Embryonic facial prominence (tissue), 1 donor: ENCODE measurements around the gene WFDC5.
"Not testable (repeated sequence)": the region's sequence is repeated elsewhere in the genome, so short reads cannot be mapped to it uniquely, and the experiment has no call there.

Source experiments
- DNase-seq: peaks from one replicate; pipeline ENCODE4 v3.0.0-alpha.2; 2016; ENCODE audit errors: extremely low spot score

The WFDC5 gene, protein sequence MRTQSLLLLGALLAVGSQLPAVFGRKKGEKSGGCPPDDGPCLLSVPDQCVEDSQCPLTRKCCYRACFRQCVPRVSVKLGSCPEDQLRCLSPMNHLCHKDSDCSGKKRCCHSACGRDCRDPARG

DNA sequence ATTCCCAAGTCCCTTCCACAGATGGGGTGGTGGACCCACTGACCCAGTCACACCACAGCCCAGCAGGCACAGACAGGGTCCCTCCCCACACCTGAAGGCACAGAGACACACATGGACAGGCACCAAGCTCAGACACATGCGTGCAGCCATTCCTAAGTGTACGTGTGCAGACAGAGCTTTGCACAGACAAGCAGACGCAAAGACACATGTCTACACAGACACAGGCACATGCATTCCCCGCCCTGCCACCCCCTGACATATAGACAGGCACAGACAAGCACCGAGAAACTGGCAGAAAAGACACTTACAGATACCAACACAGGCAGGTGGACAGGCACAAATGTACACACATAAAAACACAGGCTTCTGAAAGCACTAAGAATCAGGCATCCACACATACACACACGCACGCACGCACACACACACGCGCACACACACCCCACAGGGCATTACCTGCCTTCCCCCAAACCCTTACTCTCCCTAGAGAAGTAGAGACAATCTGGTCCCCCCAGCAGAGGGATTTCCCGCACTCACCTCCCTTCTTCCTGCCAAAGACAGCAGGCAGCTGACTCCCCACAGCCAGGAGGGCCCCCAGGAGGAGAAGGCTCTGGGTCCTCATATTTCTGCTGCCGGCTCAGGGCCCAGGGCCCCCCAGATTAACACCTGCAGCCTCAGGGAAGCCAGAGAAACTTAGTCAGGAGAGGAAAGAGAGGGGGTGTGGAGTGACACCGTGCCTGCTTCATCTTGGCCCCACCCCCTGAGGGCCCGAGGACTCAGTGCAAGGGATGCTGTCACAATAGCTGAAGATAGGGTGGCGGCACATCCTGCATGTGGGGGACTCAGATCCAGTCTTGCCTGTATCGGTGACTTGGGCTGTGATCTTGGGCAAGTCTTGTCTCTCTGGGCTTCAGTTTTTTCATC lies at the start of gene WFDC5:
WFDC5 (minus strand) TSS at position 710 of the 921 bp plus-strand sequence; CDS start at position 619, 91 bp downstream.
- DNase-seq: no peak

DNA sequence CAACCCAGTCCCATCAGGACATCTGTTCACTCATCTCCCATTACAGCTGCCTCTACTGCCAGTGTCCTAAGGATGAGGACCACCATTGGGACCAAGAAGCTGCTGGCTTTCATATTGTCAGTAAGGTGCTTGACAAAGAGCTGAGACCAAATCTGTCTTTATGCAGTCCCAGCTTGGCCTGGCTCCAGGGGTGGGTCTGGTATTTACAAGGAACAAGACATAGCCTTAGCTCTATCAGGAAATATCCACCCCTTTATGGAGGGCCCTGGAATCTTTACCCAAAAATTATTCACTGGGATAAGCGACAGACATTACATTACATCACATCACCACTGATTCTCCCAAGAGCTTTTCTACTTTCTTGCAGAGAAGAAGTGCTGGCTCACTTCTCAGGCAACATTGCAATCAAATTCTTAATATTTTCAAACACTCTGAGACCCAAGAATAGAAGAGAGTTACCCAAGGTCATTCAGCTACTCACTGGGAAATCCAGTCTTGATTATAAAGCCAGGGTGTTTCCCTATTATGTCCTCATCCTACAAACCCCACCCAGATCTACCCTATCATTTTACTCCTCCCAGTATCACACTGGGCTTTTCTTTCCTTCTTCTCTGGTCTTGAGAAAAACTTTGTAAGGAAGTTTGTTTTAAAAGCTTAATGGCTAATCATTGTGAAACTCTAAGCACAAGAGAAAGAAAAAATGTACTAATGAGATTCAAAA lies 48.3 kb upstream of the WFDC5 start:
- DNase-seq: no peak

DNA sequence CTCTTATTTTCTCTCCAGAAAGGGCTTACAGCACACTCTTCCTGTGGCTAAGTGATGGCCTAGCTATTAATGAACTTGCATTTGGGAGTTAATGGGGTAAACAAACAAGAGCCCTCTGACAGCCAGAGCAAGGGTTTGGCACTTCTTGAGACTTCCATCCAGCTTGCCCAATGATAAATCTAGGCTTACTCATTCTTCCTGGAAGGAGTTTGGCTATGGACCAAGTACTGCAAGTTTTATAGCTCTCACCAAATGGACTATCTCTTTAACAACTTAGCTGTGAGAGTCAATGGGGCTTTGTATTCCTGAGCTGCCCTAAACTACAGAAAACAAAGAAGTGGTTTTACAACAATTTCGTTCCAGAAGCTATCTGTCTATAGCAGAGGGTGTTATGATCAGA lies 43.0 kb upstream of the WFDC5 start:
- no peak for DNase-seq

DNA sequence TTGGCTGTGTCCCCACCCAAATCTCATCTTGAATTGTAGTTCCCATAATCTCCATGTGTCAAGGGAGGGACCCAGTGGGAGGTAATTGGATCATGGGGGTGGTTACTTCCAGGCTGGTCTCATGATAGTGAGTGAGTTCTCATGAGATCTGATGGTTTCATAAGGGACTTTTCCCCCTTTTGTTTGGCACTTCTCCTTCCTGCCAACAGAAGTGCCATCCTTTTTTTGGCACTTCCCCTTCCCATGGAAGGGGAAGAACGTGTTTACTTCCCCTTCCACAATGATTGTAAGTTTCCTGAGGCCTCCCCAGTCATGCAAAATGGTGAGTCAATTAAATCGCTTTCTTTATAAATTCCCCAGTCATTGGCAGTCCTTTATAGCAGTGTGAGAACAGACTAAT lies 41.7 kb upstream of the WFDC5 start:
- no peak for DNase-seq

DNA sequence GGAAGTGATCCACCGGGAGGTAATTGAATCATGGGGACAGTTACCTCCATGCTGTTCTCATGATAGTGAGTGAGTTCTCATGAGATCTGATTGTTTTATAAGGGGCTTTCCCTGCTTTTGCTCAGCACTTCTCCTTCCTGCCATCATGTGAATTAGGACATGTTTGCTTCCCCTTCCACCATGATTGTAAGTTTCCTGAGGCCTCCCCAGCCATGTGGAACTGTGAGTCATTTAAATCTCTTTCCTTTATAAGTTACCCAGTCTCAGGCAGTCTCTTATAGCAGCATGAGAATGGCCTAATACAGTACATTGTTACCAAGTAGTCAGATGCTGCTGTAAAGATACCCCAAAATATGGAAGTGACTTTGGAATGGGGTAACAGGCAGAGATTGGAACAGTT lies 39.8 kb upstream of the WFDC5 start:
- not testable (repeated sequence) for DNase-seq

DNA sequence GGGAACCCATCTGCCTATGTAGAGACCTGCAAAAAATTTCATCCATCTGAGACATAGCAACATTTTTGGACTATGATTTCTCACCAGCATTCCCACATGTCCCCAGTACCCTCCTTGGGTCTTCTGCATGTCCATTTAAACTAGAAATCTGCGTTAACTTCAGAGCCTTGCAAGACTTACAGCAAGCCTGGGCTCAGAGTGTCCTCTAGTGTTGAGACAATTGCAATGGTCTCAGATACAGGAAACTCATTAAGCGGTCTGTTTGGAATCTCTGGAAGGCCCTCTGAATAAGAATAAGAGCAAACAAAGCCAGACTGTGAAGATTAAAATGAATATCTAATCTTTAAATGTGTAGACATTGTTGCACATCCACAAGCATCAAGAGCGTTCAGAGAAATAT lies 39.2 kb upstream of the WFDC5 start:
- no peak for DNase-seq

DNA sequence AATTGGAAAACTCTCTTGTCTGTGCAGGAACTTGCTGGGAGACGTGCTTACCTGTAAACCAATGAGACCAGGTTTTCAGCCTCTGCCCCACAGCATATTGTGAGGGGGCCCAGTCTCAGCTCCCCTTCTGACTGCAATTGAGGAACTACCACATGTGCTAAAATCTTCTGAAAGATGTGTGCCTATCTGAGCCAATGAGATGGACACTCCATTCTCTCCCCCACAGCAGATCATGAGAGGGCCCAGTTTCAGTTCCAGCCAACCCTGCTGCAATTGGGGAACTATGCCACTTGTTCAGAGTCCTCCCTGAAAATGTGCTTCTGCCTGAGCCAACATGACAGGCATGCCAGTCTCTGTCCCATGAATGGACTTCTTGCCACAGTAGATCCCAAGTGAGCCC lies 38.8 kb upstream of the WFDC5 start:
- DNase-seq: no peak

DNA sequence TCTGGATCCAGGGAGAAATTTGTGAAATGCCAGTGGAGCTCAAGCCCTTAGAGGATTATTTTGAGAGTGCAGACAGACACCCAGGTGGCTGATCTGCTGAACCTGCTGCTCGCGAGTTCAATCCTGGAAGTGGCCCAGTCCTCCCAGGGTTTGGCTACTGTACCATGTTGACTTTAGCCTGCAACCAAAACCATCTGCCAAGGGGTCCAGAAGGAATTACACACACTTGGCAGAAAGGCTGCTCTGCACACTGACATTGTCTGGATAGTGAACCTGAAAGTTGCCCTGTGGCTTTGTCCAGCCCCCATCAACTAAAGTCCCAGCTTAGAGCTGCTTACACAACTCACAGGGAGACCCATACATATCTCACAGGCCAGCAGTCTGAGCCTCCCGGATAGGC lies 38.2 kb upstream of the WFDC5 start:
- DNase-seq: no peak

DNA sequence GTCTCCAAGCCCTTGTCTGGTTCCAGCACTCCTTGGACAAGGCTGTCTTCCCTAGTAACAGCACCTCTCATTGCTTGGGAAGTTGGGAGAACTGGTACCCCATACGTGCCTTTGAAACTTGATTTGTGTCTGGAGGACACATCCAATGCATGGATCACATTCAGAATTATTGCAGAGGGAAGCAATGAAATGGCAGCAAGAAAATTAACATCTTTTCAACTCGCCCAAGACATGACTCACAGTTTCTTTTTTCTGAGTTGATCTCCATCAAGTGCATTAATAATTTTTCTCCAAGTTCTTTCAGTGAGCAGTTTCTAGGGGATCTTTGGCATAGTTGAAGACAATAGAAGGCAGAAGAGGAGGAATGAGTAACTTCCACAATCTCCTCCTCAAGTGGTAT lies 37.4 kb upstream of the WFDC5 start:
- no peak for DNase-seq

DNA sequence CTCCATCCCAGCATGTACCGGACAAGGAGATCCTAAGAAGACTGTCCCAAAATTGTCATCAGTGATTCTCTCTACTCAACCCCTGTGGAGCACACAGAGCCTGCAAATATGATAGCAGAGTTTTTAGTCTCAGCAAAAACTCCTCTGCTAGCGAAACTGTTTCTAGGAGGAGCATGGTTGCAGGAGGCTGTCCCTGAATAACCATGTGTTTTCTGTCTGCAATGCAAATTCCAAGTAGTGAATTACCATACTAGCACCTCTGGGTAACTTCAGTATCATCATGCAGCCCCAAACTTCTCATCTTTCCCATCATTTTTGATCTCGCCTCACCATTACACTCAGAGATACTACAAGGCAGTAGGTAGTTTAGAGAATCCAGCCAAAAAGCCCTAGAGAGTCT lies 34.1 kb upstream of the WFDC5 start:
- DNase-seq: no peak

DNA sequence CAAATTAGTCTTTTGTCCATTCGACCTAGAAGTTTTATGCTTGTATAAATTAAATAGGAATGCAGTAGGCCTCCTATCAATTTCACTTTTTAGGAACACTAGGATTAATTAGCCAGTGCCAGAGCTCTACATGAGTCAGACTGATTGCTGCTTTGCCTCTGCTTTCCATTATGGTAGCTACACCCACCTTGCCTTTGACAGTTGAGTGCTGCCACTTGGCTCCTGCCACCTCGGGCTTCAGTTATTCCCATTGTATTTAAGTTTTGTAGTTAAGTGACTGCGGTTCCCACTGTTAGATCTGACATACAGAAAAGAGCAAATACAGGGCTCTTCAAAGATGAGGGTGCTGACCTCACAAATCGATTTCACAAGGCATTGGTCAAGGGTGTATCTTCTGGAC lies 25.9 kb upstream of the WFDC5 start:
- DNase-seq: no peak

DNA sequence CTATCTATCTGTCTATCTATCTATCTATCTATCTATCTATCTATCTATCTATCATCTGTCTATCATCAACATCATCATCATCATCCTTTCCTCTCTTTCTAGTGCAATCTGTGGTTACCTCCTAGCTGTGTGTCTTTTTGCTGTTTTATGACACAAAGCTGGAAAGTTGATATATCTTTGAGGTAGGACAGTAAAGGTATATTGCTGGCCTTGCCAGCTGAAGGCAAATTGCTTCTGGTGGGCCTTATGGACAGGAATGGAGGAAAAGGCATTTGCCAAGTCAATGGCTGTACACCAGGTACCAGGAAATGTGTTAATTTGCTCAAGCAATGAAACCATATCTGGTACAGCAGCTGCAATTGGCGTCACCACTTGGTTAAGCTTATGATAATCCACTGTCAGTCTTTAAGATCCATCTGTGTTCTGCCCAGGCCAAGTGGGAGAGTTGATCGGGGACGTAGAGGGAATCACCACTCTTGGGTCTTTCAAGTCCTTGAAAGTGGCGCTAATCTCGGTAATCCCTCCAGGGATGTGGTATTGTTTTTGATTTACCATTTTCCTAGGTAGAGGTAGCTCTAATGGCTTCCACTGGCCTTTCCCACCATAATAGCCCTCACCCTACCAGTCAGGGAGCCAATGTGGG lies 24.9 kb upstream of the WFDC5 start:
- not testable (repeated sequence) for DNase-seq

DNA sequence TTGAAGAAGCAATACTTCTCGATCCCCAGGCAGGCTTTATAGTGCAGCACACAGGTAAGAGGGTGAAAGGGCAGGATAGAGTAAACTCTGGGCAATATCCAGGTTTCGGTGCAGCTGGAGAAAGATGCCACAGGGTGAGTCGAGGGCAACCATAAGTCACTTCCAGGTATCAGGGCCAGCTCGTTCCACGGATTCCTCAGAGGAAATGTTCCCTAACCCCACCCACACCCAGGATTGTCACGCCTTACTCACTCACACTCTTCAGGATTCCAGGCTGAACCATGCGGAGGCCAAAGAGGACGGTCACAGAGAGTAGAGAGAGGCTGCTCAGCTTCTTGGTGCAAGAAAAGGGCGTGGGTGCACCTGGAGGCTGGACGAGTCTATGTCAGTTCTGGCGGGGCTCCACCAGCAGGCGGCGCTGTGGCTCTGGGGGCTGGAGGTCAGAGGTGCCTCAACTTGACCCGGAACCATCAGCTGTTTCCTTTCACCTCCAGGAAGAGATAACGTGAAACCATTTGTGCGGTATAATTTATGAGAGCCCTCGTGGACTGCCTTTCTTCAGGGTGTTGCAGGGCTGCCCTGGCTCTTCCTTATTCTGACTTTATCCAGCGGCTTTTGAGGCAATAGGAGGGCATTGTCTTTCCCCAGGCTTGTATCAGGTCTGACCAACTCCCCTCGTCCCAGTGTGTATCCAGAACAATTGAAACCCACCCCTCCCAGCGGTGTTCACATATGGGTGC lies 23.8 kb upstream of the WFDC5 start:
- DNase-seq: no peak

DNA sequence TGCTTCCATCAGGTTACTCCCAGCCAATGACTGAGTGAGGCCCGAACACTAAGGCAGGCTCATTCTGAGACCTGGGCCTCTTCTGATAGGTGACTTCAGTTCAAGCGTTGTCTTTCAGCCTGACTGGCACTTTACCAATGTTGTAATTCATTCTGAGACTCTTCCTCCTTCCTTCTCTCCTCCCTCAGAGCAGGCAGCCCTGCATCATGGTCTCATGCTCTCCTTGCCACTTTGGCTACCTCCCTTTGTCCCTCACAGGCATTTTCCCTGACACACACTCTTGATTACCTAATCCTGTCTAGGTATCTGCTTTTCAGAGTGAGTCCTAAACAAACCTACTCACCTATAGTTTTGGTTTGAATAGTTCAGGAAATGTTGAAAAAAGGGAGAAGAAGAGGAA lies 21.9 kb upstream of the WFDC5 start:
- no peak for DNase-seq

DNA sequence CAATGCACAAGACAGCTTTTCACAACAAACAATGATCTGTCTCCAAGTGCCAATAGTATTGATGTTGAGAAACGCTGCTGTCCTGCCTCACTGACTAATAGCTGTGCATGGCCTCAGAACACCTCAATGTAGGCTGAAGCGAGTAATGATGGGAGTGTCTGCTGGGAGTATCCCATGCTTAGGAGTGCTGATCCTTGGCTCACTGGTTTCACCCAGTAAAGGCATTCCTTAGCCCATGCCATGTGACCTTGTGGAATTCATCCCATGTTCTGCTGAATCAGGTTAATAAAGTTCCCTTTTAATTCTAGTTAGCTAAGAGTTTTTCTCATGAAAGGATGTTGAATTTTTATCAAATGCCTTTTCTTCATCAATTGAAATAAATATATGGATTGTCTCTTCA lies 13.1 kb upstream of the WFDC5 start:
- DNase-seq: no peak

DNA sequence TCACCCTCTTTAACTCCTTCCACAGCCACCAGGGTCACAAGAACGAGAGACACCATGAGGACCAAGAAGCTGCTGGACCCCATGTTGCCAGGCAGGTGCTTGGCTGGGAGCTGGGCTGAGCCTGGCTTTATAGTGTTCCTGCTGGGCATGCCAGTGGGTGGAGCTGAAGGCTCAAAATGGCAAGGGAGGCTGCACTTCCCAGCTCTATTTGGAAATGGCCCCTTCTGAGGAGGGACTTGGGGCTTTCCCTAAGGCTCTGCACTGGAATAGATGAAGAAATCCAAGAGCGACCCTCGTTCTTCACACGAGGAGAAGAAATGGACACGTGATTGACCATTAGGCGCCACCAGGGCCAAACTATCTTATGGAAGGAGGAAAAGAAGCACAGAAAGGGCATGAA lies 9.4 kb upstream of the WFDC5 start, which contains the start of gene WFDC12:
WFDC12 (minus strand) TSS at position 101 of the 400 bp plus-strand sequence; CDS start at position 83, 18 bp downstream.
- DNase-seq: no peak

DNA sequence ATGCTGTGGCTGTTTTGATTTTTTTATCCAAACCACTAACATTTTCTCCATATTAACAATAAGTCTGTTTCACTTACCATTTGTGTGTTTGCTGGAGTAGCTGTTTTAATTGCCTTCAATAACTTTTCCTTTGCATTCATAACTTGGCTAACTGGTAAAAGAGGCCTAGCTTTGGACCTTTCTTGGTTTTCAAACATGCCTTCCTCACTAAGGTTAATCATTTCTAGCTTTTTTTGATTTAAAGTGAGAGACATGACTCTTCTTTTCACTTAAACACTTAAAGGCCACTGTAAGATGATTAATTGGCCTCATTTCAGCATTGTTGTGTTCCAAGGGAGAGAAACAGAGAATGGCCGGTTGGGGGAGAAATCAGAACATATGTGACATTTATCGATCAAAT lies 6.4 kb upstream of the WFDC5 start:
- DNase-seq: no peak

DNA sequence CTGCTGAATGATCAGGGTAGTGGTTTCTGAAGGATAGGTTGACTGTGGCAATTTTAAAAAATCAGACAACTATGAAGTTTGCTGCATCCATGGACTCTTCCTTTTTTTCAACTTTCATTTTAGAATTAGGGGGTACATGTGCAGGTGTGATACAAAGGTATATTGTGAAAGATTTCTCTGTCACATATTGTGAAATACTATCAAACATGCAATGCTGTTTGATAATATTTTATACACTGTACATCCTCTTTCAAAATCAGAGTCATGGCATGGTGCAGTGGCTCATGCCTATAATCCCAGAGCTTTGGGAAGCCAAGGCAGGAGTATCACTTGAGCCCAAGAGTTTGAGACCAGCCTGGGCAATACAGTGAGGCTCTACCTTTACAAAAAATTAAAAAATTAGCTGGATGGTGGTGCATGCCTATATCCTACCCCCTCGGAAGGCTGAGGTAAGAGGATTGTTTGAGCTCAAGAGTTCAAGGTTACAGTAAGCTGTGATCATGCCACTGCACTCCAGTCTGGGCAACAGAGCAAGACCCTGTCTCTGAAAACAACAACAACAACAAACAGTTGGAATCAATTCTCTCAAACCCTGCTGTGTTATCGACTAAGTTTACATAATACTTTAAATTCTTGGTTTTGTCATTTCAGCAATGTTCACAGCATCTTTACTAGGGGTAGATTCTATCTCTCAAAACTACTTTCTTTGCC lies 4.7 kb upstream of the WFDC5 start:
- DNase-seq: no peak

DNA sequence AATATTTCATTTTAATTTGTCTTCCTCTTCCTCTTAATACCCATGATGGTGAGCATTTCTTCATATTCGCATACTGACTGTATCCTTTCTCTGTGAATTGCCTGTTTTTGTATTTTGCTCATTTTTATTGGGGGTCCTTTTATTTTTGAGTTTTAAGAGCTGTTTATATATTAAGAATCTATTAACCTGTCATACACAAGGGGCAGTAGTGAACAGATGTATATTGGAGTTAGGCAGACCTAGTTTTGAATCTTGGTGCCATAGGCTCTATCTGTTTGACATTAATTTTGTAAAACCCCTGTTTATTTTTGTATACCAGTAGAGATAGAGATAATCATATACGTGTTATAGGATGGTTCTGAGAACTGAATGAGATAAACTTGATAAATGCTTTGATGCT lies 3.1 kb upstream of the WFDC5 start:
- no peak for DNase-seq

DNA sequence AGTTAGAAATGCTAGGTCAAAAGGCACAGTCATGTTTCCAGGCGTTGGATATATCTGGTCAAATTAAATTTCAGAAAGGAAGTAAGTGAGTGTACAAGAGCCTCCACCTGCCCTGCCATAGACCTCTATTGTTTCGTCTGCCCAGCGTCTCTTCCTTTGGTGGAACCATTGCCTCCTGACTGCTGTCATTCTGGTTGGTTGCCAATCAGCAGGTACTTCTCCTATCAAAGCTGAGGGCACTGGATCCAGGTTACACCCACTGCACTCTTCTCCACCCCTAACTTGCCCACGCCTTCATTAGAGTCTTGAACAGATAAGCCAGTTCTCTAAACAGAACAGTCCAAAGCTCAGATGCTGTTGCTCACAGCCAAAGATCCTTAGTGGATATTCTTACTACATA lies 2.6 kb upstream of the WFDC5 start:
- no peak for DNase-seq

DNA sequence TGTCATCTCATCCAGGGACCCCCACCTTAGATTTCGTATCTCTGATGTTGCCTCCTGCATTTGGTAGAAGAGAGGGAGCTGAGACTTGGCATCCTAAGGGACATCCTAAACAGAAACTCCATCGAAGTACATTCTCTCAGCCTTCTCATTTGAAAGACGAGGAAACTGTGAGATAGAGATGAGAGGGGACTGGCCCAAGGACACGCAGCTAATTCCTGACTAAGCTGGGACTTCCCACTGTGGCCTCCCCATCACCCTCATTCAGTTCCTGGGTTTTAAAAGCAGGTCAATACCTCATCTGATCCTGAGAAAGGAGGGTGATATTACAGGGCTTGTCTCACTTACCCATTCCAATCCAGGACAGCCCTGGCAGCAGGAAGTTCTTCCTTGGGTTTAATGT lies 855 bp upstream of the WFDC5 start:
- DNase-seq: no peak
